Muscle layer of duodenum (tissue), 2 donors: ENCODE results near the gene RBBP8.

Source experiments
- H3K27ac ChIP-seq: one replicate; pipeline ENCODE4 v1.7.0; 2013; ENCODE audit warnings: mild to moderate bottlenecking, low read length
- H3K27me3 ChIP-seq: one replicate; pipeline ENCODE4 v1.7.0; 2013; ENCODE audit warnings: low read depth, mild to moderate bottlenecking, control low read depth, low read length
- H3K36me3 ChIP-seq, 2 donors: one replicate each; pipeline ENCODE4 v1.7.0; 2013; ENCODE audit warnings: low read length in 2 of 2, control low read depth in 1 of 2, mild to moderate bottlenecking in 1 of 2; ENCODE audit not compliant: insufficient read depth in 2 of 2, control insufficient read depth in 1 of 2
- H3K4me1 ChIP-seq, 2 donors: one replicate each; pipeline ENCODE4 v1.7.0; 2013; ENCODE audit warnings: low read length in 2 of 2, mild to moderate bottlenecking in 2 of 2, control low read depth in 1 of 2, moderate library complexity in 1 of 2; ENCODE audit not compliant: insufficient read depth in 2 of 2, control insufficient read depth in 1 of 2
- H3K4me3 ChIP-seq, 2 donors: one replicate each; pipeline ENCODE4 v1.7.0; 2013; ENCODE audit warnings: low read length in 2 of 2, low read depth in 1 of 2, mild to moderate bottlenecking in 1 of 2
- H3K9me3 ChIP-seq, 2 donors: one replicate each; pipeline ENCODE4 v1.7.0; 2013; ENCODE audit warnings: low read length in 2 of 2, control low read depth in 1 of 2, mild to moderate bottlenecking in 1 of 2; ENCODE audit not compliant: control insufficient read depth in 1 of 2
- donor health status: healthy.

Gene RBBP8

DNA sequence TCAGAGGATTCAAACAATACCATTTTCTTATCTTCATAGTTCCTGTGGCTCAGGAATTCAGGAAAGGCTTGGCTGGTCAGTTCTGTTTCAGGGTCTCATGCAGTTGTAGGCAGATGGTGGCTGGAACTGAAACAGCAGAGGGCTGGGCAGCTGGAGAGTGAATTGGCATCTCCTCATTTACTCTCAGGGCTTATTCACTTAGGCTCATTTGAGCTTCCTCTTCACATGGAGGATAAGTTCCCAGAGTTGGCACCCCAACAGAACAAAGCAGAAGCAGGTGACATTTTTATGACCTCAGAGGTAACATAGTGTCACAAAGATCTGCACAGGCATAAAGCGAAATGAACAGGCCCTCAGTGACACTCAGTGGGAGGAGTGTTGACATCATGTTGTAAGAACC, 66.1 kb downstream of the RBBP8 start:
- H3K9me3 ChIP-seq = no peaks in the 10 kb centered on the region
- H3K27me3 ChIP-seq = no peaks in the 10 kb centered on the region
- H3K27ac ChIP-seq = no peak overlapping the region
- no peak overlapping the region for H3K4me3 ChIP-seq
- peaks cover 0 to 12% of the 10 kb centered on the region in 2 donors for H3K36me3 ChIP-seq
- no peaks in the 10 kb centered on the region for H3K4me1 ChIP-seq

DNA sequence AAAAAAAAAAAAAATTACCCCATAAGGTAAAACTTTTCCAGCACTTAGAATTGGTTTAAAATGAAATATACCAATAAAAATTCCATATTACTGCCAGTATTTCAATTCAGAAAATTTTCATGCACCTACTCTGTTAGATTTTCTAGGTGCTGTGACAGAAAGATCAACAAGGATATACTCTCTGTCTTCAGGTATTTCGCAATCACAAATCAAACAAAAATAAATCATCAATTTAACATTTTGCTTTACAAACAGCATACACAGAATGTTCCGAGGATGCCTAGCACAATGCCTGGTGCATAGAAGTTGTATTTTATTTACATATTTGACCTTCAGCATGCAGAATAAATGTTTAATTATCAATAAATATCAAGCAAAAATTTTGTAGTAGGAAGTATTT, 66.5 kb downstream of the RBBP8 start:
- no peaks in the 10 kb centered on the region for H3K4me1 ChIP-seq
- H3K27ac ChIP-seq = no peak overlapping the region
- no peaks in the 10 kb centered on the region for H3K27me3 ChIP-seq
- no peaks in the 10 kb centered on the region for H3K9me3 ChIP-seq
- no peak overlapping the region for H3K4me3 ChIP-seq
- H3K36me3 ChIP-seq = peaks cover 0 to 12% of the 10 kb centered on the region in 2 donors

DNA sequence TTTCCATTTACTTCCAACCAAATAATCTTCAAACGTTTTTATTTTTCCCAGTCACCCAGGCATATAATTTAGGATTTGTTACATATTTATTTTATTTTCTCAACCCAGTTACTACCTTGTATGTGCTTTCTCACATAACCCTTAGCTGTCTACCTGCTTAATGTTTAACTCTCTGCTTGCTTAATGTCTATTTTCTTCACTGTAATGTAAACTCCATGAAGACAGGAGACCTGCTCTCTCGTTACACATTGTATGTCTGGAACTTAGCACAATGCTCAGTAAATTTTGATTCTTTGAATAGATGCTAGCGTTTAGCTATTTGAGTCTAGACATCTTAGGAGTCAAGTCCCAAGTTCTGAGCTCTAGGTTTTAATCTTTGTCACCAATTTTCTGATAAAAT, 70.2 kb downstream of the RBBP8 start:
- Histone ChIP-seq H3K9me3 (no peaks in the 10 kb centered on the region), H3K36me3 (peaks cover 0 to 6% of the 10 kb centered on the region in 2 donors), H3K4me3 (no peak overlapping the region), H3K27me3 (no peaks in the 10 kb centered on the region), H3K4me1 (no peaks in the 10 kb centered on the region), H3K27ac (no peak overlapping the region)

DNA sequence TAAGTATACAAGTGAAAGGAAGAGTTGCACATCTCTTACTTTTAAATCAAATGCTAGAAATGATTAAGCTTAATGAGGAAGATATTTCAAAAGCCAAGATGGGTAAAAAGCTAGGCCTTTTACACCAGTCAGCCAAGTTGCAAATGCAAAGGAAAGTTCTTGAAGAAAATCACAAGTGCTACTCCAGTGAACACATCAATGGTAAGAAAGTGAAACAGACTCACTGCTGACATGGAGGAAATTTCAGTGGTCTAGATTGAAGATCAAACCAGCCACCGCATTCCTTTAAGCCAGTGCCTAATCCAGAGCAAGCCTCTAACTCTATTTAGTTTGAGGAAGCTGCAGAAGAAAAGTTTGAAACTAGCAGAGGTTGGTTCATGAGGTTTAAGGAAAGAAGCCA, 79.1 kb downstream of the RBBP8 start:
- Histone ChIP-seq H3K4me3 (no peak overlapping the region), H3K9me3 (no peaks in the 10 kb centered on the region), H3K27ac (no peak overlapping the region), H3K36me3 (no peaks in the 10 kb centered on the region), H3K4me1 (no peaks in the 10 kb centered on the region), H3K27me3 (no peaks in the 10 kb centered on the region)

DNA sequence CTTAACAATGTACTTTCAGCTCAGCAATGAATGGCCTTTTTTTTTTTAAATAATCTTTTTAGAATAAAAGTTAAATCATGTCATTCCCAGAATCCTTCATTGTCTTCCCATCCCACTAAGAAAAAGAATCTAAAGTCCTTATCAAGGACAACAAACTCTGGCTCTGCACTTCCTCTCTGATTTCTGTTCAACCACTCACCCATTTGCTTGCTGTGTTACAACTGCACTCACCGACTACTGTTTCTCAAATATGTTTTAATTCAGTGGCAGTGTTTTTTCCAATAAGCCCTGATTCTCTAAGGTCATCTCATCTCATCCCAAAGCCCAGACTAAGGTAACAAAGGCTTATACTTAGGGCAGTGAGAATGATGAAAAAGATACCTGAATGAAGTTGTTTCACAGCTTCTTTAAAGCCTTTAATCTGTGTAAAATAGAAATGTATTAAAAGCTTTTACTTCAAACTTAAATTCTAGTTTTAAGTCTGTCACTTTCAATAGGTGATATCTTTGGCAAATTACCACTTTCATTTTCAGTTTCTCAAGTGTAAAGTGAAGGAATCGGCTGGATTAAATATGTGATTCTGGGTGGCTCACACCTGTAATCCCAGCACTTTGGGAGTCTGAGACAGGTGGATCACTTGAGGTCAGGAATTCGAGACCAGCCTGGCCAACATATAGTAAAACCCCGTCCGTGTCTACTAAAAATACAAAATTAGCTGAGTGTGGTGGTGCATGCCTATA, 87.6 kb downstream of the RBBP8 start:
- Histone ChIP-seq H3K27me3 (no peaks in the 10 kb centered on the region), H3K4me1 (no peaks in the 10 kb centered on the region), H3K4me3 (no peak overlapping the region), H3K36me3 (no peaks in the 10 kb centered on the region), H3K9me3 (no peaks in the 10 kb centered on the region), H3K27ac (no peak overlapping the region)

DNA sequence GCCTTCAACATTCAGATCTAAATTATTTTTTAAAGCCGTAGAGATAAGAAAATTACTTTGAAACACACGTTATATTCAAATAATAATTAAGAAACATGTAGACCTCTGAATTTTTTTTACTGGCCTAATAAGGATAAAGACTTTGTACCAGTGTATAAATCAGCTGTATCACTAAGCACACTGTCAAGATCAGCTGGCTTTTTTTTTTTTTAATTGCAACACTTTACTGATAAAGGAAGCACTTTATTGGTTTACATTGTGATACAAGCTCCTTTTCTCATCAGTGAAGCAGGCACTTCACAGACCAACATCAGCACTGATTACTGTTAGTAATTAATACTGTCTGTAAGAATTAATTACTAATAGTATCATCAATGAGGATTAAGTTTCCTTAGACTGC, 88.5 kb downstream of the RBBP8 start:
- Histone ChIP-seq H3K4me3 (no peak overlapping the region), H3K27me3 (no peaks in the 10 kb centered on the region), H3K4me1 (no peaks in the 10 kb centered on the region), H3K9me3 (no peaks in the 10 kb centered on the region), H3K36me3 (no peaks in the 10 kb centered on the region), H3K27ac (no peak overlapping the region)

DNA sequence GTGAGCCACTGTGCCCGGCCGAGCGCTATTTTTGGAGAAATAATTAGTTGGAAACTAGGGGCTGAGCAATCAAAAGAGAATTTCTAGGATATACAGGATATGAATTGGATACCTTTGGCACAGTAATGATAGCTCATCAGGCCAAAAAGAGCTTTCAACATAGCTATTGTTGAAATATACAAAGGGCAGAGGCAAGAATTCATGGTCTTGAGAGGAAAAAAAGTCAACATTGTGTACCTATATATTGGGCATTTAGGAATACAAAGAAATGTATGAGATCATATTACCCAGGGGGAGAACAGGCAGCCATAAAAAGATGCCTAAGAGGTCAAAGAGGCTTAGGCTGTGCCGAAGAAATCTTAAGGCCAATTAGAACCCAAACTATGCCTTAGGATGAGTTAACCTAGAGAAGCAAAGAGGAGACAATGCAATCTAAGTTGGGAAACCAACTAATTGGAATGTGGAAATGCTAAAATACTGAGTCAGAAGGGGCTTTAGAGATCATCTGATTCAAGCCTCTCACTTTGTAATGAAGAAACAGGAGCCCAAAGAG, 99.0 kb downstream of the RBBP8 start:
- no peaks in the 10 kb centered on the region for H3K4me1 ChIP-seq
- H3K9me3 ChIP-seq = no peaks in the 10 kb centered on the region
- H3K4me3 ChIP-seq = no peak overlapping the region
- H3K27ac ChIP-seq = no peak overlapping the region
- H3K36me3 ChIP-seq = no peaks in the 10 kb centered on the region
- H3K27me3 ChIP-seq = no peaks in the 10 kb centered on the region

DNA sequence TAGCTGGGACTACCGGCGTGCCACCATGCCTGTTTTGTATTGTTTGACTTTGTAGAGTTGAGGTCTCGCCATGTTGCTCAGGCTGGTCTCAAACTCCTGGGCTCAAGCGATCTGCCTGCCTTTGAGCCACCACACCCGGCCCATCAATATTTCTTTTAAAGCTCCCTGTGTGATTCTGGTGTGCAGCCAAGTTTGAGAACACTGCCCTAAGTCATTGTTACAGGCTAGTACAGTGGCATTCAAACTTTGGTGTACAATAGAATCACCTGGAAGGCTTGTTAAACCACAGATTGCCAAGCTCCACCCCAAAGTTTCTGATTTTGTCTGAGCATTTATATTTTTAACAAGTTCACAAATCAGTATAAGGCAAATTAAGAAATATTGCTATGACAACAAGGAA, 99.9 kb downstream of the RBBP8 start:
- H3K27ac ChIP-seq = no peak overlapping the region
- H3K27me3 ChIP-seq = no peaks in the 10 kb centered on the region
- H3K9me3 ChIP-seq = no peaks in the 10 kb centered on the region
- H3K36me3 ChIP-seq = no peaks in the 10 kb centered on the region
- no peak overlapping the region for H3K4me3 ChIP-seq
- no peaks in the 10 kb centered on the region for H3K4me1 ChIP-seq

DNA sequence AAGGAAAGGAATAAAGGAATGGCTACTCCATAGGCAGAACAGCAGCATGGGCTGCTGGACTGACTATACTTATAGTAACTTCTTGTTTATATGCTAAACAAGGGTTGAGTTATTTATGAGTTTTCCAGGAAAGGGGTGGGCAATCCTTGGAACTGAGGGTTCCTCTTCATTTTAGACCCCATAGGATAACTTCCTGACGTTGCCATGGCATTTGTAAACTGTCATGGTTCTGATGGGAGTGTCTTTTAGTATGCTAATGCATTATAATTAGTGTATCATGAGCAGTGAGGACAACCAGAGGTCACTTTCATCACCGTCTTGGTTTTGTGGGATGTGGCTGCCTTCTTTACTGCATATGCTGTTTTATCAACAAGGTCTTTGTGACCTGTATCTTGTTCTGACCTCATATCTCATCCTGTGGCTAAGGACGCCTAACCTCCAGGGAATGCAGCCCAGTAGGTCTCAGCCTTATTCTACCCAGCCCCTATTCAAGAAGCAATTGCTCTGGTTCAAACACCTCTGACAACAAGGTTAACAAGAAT, 103.6 kb downstream of the RBBP8 start:
- H3K9me3 ChIP-seq = no peaks in the 10 kb centered on the region
- H3K4me3 ChIP-seq = no peak overlapping the region
- no peak overlapping the region for H3K27ac ChIP-seq
- no peaks in the 10 kb centered on the region for H3K36me3 ChIP-seq
- H3K27me3 ChIP-seq = no peaks in the 10 kb centered on the region
- H3K4me1 ChIP-seq = no peaks in the 10 kb centered on the region

DNA sequence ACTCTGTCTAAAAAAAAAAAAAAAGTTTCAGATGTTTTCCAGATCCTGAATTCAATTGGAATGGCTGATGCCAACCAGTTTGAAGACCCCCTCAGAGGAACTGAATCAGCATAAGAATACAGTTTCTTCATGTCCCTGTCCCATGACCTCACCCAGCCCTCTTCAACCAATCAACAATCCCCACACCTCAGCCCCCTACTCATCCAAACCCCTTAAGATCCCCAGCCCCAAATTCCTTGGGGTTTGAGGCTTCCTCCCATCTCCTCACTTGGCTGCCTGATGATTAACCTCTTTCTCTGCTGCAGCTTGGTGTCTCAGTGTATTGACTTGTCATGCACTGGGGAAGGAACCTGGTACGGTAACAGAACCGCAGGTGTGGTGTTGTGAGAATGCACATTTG, 104.5 kb downstream of the RBBP8 start:
- no peaks in the 10 kb centered on the region for H3K9me3 ChIP-seq
- H3K4me3 ChIP-seq = no peak overlapping the region
- H3K36me3 ChIP-seq = no peaks in the 10 kb centered on the region
- H3K27me3 ChIP-seq = no peaks in the 10 kb centered on the region
- no peak overlapping the region for H3K27ac ChIP-seq
- H3K4me1 ChIP-seq = no peaks in the 10 kb centered on the region

DNA sequence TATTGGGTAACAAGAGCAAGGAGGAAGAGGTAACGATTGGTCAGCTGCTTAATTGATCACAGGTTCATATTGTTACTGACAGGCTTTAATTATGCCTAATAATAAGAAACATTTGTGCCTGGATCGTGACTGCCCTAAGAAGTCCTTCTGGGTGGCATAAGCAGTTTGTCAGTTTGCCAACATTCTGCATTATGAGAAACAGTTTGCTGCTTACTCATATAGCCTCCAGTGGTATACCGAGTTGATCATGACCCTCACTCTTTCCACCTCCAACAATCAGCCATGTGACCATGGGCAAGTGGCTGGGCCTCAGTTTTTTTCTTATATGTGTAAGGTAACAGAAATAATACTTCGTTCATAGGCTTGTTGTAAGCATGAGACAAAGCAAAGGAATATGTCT, 105.6 kb downstream of the RBBP8 start:
- no peak overlapping the region for H3K27ac ChIP-seq
- no peaks in the 10 kb centered on the region for H3K36me3 ChIP-seq
- H3K27me3 ChIP-seq = no peaks in the 10 kb centered on the region
- no peak overlapping the region for H3K4me3 ChIP-seq
- H3K9me3 ChIP-seq = no peaks in the 10 kb centered on the region
- no peaks in the 10 kb centered on the region for H3K4me1 ChIP-seq

DNA sequence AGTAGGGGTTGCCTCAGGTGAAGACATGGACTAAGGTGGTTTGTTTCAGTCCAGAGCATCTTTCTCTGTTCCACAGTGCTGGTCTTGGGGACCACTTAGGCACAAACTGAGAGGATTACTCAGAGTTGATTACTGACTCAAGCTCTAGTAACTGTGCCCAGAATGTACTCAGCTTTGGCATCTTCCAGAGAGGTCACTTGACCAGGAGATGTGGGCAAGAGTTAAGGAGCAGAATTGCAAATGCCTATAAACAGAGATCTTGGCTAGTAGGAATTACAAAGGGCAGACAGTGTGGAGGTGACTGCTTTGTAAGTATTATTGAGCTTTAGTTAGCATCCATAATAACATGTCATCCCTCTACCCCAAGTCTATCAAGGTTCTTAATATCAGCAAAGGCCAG, 109.0 kb downstream of the RBBP8 start:
- no peaks in the 10 kb centered on the region for H3K4me1 ChIP-seq
- H3K27ac ChIP-seq = no peak overlapping the region
- no peaks in the 10 kb centered on the region for H3K36me3 ChIP-seq
- H3K4me3 ChIP-seq = no peak overlapping the region
- no peaks in the 10 kb centered on the region for H3K9me3 ChIP-seq
- H3K27me3 ChIP-seq = no peaks in the 10 kb centered on the region
